ENCODE data around the gene NRXN2.

NRXN2 gene

DNA sequence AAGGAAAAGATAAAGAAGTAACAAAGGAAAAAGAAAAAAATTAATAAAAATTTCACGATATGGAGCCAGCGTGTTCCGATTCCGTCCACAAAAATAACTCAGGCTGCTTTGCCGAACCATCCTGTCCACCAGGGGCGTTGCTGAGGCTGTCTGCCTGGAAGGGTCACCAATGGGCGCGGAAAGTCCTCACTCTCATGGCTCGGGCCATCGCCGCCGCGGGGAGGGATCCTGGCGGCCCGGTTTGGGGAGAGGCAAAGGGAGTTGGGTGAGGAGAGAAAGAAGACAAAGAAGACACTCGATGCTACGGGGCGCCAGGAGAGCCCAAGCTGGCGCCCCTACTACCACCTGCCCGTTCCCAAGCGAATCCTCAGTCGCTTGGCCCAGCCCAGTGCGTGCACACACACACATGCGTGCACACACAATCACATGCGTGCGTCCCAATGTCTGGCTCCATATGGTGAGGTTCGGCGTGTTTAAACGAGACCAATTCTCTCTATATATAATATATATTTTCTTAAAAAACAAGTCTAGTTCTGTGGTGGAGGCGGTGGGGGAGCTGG lies 42.4 kb upstream of the NRXN2 start:
- H3K4me1 ChIP-seq (ENCODE audit: insufficient read depth, low read length, poor library complexity, severe bottlenecking) = peaks cover 52% of the 10 kb centered on the region
- no peak overlapping the region for H2AFZ ChIP-seq (ENCODE audit: low read length)
- H3K9me3 ChIP-seq (ENCODE audit: insufficient read depth, low read depth, low read length) = no peaks in the 10 kb centered on the region
- peaks cover 79% of the 10 kb centered on the region for H3K36me3 ChIP-seq (ENCODE audit: insufficient read depth, low read length)
- peaks cover 89% of the 10 kb centered on the region for H4K20me1 ChIP-seq (ENCODE audit: insufficient read depth, low read length, poor library complexity, severe bottlenecking)
- H3K27me3 ChIP-seq (ENCODE audit: insufficient read depth, low read length, poor library complexity, severe bottlenecking) = no peaks in the 10 kb centered on the region
- H3F3A ChIP-seq (ENCODE audit: low read depth) = peaks cover 38% of the 10 kb centered on the region
- TF ChIP-seq EZH2phosphoT487 (IDR thresholded peaks at IDR 0.05; ENCODE audit: borderline replicate concordance) = no peak
- TF ChIP-seq, protein P1, sequence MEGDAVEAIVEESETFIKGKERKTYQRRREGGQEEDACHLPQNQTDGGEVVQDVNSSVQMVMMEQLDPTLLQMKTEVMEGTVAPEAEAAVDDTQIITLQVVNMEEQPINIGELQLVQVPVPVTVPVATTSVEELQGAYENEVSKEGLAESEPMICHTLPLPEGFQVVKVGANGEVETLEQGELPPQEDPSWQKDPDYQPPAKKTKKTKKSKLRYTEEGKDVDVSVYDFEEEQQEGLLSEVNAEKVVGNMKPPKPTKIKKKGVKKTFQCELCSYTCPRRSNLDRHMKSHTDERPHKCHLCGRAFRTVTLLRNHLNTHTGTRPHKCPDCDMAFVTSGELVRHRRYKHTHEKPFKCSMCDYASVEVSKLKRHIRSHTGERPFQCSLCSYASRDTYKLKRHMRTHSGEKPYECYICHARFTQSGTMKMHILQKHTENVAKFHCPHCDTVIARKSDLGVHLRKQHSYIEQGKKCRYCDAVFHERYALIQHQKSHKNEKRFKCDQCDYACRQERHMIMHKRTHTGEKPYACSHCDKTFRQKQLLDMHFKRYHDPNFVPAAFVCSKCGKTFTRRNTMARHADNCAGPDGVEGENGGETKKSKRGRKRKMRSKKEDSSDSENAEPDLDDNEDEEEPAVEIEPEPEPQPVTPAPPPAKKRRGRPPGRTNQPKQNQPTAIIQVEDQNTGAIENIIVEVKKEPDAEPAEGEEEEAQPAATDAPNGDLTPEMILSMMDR (conservative IDR thresholded peaks at IDR 0.05; ENCODE audit: low read length) = peak; percentile 23; the same call in 1 of the 2 replicates
- peak overlapping the region; percentile 66 for H3K4me2 ChIP-seq (ENCODE audit: low read depth, low read length, poor library complexity, severe bottlenecking)
- H3K79me2 ChIP-seq (ENCODE audit: insufficient read depth, low read length) = peaks cover 70% of the 10 kb centered on the region
- H3K4me3 ChIP-seq (ENCODE audit: low read length, poor library complexity, severe bottlenecking) = peak overlapping the region; percentile 48
- H3K9me2 ChIP-seq (replicated peaks; ENCODE audit: low read depth, low read length) = no peaks in the 10 kb centered on the region
- no peak overlapping the region for H3K9ac ChIP-seq (ENCODE audit: low read depth, low read length, poor library complexity, severe bottlenecking)

DNA sequence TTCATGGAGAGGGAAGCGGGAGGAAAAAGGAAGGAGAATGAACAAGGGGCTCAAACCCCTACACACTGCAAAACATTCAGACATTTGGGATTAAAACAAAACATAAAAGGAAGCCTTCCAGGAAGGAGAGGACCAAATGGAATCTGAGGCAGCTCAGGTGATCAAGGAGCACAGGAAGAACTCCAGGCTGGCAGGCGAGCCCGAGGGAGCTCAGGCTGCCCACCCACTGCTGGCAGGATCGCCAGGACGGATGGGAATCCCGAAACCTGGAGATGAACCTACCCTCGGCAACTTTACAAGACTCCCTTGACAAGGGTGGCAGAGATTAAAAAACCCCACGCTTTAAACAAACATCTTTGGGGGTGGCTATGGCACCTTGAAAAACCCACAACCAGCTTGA lies 41.8 kb upstream of the NRXN2 start:
- H3K4me1 ChIP-seq (ENCODE audit: insufficient read depth, low read length, poor library complexity, severe bottlenecking) = peaks cover 59% of the 10 kb centered on the region
- peak overlapping the region; percentile 48 for H3K4me3 ChIP-seq (ENCODE audit: low read length, poor library complexity, severe bottlenecking)
- H3K4me2 ChIP-seq (ENCODE audit: low read depth, low read length, poor library complexity, severe bottlenecking) = peak overlapping the region; percentile 66
- H3K79me2 ChIP-seq (ENCODE audit: insufficient read depth, low read length) = peaks cover 64% of the 10 kb centered on the region
- no peaks in the 10 kb centered on the region for H3K27me3 ChIP-seq (ENCODE audit: insufficient read depth, low read length, poor library complexity, severe bottlenecking)
- TF ChIP-seq, protein P1 (conservative IDR thresholded peaks at IDR 0.05; ENCODE audit: low read length) = no peak
- no peak for TF ChIP-seq EZH2phosphoT487 (IDR thresholded peaks at IDR 0.05; ENCODE audit: borderline replicate concordance)
- H3K9me3 ChIP-seq (ENCODE audit: insufficient read depth, low read depth, low read length) = no peaks in the 10 kb centered on the region
- H3K9me2 ChIP-seq (replicated peaks; ENCODE audit: low read depth, low read length) = no peaks in the 10 kb centered on the region
- H3K9ac ChIP-seq (ENCODE audit: low read depth, low read length, poor library complexity, severe bottlenecking) = peak overlapping the region; percentile 38
- peaks cover 38% of the 10 kb centered on the region for H3F3A ChIP-seq (ENCODE audit: low read depth)
- H3K36me3 ChIP-seq (ENCODE audit: insufficient read depth, low read length) = peaks cover 73% of the 10 kb centered on the region
- H2AFZ ChIP-seq (ENCODE audit: low read length) = no peak overlapping the region
- peaks cover 85% of the 10 kb centered on the region for H4K20me1 ChIP-seq (ENCODE audit: insufficient read depth, low read length, poor library complexity, severe bottlenecking)

DNA sequence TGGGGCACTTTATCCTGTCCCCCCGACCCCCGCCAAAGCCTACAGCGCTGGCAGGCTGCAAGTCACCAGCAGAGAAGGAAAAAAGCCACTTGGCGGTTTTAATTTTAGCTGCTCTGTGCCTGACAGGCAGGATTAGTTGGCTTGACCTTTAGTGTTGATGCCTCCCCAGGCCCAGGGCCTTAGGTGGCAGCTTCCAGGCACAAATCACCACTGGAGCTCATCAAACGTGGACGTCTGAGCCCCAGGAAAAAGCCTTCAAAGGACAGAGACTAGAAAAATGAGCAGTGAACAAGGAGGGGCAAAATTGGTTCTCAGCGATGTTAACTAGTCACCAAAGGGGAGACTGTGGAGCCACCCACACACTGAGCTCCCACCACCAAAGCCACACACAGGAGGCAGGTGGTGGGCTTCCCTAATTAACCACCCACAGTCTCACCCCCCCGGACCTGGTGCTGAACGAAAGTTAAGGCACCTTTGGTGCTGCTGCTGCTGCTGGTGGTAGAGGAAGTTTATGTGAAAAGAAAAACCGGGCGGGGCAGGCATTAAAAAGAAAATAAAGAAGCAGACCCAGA lies 41.1 kb upstream of the NRXN2 start:
- Histone ChIP-seq H3K9ac (ENCODE audit: low read depth, low read length, poor library complexity, severe bottlenecking) (peak overlapping the region; percentile 38), H2AFZ (ENCODE audit: low read length) (no peak overlapping the region), H3K4me1 (ENCODE audit: insufficient read depth, low read length, poor library complexity, severe bottlenecking) (peaks cover 61% of the 10 kb centered on the region), H4K20me1 (ENCODE audit: insufficient read depth, low read length, poor library complexity, severe bottlenecking) (peaks cover 79% of the 10 kb centered on the region), H3K79me2 (ENCODE audit: insufficient read depth, low read length) (peaks cover 58% of the 10 kb centered on the region), H3K27me3 (ENCODE audit: insufficient read depth, low read length, poor library complexity, severe bottlenecking) (no peaks in the 10 kb centered on the region), H3K9me3 (ENCODE audit: insufficient read depth, low read depth, low read length) (no peaks in the 10 kb centered on the region), H3K9me2 (replicated peaks; ENCODE audit: low read depth, low read length) (no peaks in the 10 kb centered on the region), H3K4me2 (ENCODE audit: low read depth, low read length, poor library complexity, severe bottlenecking) (peak overlapping the region; percentile 66), H3F3A (ENCODE audit: low read depth) (peaks cover 33% of the 10 kb centered on the region), H3K36me3 (ENCODE audit: insufficient read depth, low read length) (peaks cover 67% of the 10 kb centered on the region), H3K4me3 (ENCODE audit: low read length, poor library complexity, severe bottlenecking) (peak overlapping the region; percentile 48)
- TF ChIP-seq, protein P1 (conservative IDR thresholded peaks at IDR 0.05; ENCODE audit: low read length) = no peak
- no peak for TF ChIP-seq EZH2phosphoT487 (IDR thresholded peaks at IDR 0.05; ENCODE audit: borderline replicate concordance)

Measured in Loucy (cell line).